H1 (cell line): Measurements from ENCODE around the gene EFCAB10. TPM values are rescaled to one million over a fixed set of nuclear protein-coding genes. Genes with fewer than 3 reads are reported as not detected.
A peak's percentile ranks its signal among the peaks of the same experiment; 100 is the strongest.

ENCODE experiments used
- CTCF ChIA-PET: fragments of 300-600 bp; sonication (Branson Sonifier 250); formaldehyde crosslinking; loops from one replicate; lab custom pipeline; 2021; ENCODE audit not compliant: partially characterized antibody; lab: Charles Lee
- POLR2A ChIA-PET: fragments of 300-600 bp; sonication (Branson Sonifier 250); formaldehyde crosslinking; loops from one replicate; lab custom pipeline; 2021; ENCODE audit warnings: inconsistent platforms; ENCODE audit not compliant: partially characterized antibody; lab: Charles Lee
- DNase-seq, 2 experiments: peaks; one replicate each; pipeline versions ENCODE4 v3.0.0 to v3.0.0-alpha.2; 2010 to 2022; ENCODE audit warnings: low spot score in 2 of 2, low read depth in 1 of 2, mixed read lengths in 1 of 2
- FAIRE-seq: peaks from 2 replicates; lab custom pipeline; 2011; peaks lifted over from hg19 to GRCh38; lab: Jason Lieb, UNC
- H2AFZ ChIP-seq: 2 replicates; pipeline ENCODE4 v1.8.1; 2012; ENCODE audit warnings: low read length, inconsistent platforms
- H2AK5ac ChIP-seq: 2 replicates; pipeline ENCODE4 v1.6.1; 2013; ENCODE audit warnings: low read depth, low read length
- H2BK120ac ChIP-seq: replicated peaks from 2 replicates; pipeline ENCODE3; 2013; ENCODE audit warnings: low read depth, low read length, inconsistent platforms
- H2BK12ac ChIP-seq: 2 replicates; pipeline ENCODE4 v1.6.1; 2013; ENCODE audit warnings: low read depth, low read length
- H2BK15ac ChIP-seq: 2 replicates; pipeline ENCODE4 v1.6.1; 2013; ENCODE audit warnings: low read length
- H2BK20ac ChIP-seq: 2 replicates; pipeline ENCODE4 v1.6.1; 2013; ENCODE audit warnings: low read length
- H2BK5ac ChIP-seq: 2 replicates; pipeline ENCODE4 v1.6.1; 2013; ENCODE audit warnings: low read depth, low read length
- H3K14ac ChIP-seq: 2 replicates; pipeline ENCODE4 v1.6.1; 2013; ENCODE audit warnings: inconsistent platforms; ENCODE audit not compliant: insufficient read length
- H3K18ac ChIP-seq: 2 replicates; pipeline ENCODE4 v1.6.1; 2013; ENCODE audit warnings: low read length; ENCODE audit errors: extremely low read depth
- H3K23ac ChIP-seq: 2 replicates; pipeline ENCODE4 v1.6.1; 2013; ENCODE audit warnings: inconsistent platforms; ENCODE audit not compliant: insufficient read length
- H3K23me2 ChIP-seq: 2 replicates; pipeline ENCODE4 v1.6.1; 2013; ENCODE audit warnings: low read depth, low read length
- H3K27ac ChIP-seq: 2 replicates; pipeline ENCODE4 v1.6.1; 2011; ENCODE audit warnings: low read depth, low read length, inconsistent platforms
- H3K27me3 ChIP-seq, 4 experiments: replicated peaks in 1 of 4; 1 replicate in 1 of 4; 2 replicates in 3 of 4; pipeline versions ENCODE4 v1.6.1 to v1.8.1; 2011 to 2013; ENCODE audit warnings: low read length in 3 of 4, mild to moderate bottlenecking in 3 of 4, inconsistent platforms in 2 of 4, mixed read lengths in 2 of 4, moderate library complexity in 1 of 4; ENCODE audit not compliant: control insufficient read depth in 3 of 4, insufficient read depth in 3 of 4; ENCODE audit errors: extremely low read depth in 1 of 4
- H3K36me3 ChIP-seq, 4 experiments: 2 replicates each; pipeline versions ENCODE4 v1.6.1 to v1.8.1; 2011 to 2013; ENCODE audit warnings: mild to moderate bottlenecking in 4 of 4, low read length in 3 of 4, moderate library complexity in 2 of 4, control low read depth in 1 of 4, inconsistent platforms in 1 of 4; ENCODE audit not compliant: insufficient read depth in 4 of 4, control insufficient read depth in 2 of 4
- H3K4ac ChIP-seq: replicated peaks from 2 replicates; pipeline ENCODE3; 2013; ENCODE audit warnings: low read length, low read depth, mixed read lengths, inconsistent platforms; ENCODE audit not compliant: insufficient read length
- H3K4me1 ChIP-seq, 4 experiments: replicated peaks in 1 of 4; 1 replicate in 1 of 4; 2 replicates in 3 of 4; pipeline versions ENCODE4 v1.6.1 to v1.8.1; 2011 to 2013; ENCODE audit warnings: low read length in 3 of 4, inconsistent platforms in 2 of 4, mixed read lengths in 1 of 4; ENCODE audit not compliant: insufficient read depth in 4 of 4, control insufficient read depth in 3 of 4
- H3K4me2 ChIP-seq, 2 experiments: 2 replicates each; pipeline versions ENCODE4 v1.6.1 to v1.8.1; 2011 to 2013; ENCODE audit warnings: low read depth in 2 of 2, low read length in 2 of 2, control low read depth in 1 of 2, inconsistent platforms in 1 of 2, mild to moderate bottlenecking in 1 of 2; ENCODE audit not compliant: insufficient read depth in 1 of 2
- H3K4me3 ChIP-seq, 4 experiments: fragments of 200-600, 300-600 bp in 1 of 4; sonication (generic), shearing (Covaris generic), sonication (Bioruptor Twin) in 1 of 4; 2 replicates each; pipeline versions ENCODE4 v1.5.1 to v1.8.1; 2011 to 2016; ENCODE audit warnings: low read length in 4 of 4, low read depth in 3 of 4, control low read depth in 2 of 4, inconsistent platforms in 2 of 4, mild to moderate bottlenecking in 2 of 4, mixed read lengths in 1 of 4, moderate library complexity in 1 of 4; ENCODE audit not compliant: insufficient read depth in 2 of 4; ENCODE audit errors: extremely low read depth in 1 of 4
- H3K56ac ChIP-seq: replicated peaks from 2 replicates; pipeline ENCODE3; 2013; ENCODE audit warnings: low read depth, mild to moderate bottlenecking, mixed read lengths, low read length, inconsistent platforms; ENCODE audit not compliant: insufficient read length
- H3K79me1 ChIP-seq: 2 replicates; pipeline ENCODE4 v1.6.1; 2013; ENCODE audit warnings: low read depth, low read length, control low read depth
- H3K79me2 ChIP-seq, 2 experiments: 2 replicates each; pipeline versions ENCODE4 v1.6.1 to v1.8.1; 2012 to 2013; ENCODE audit warnings: low read length in 2 of 2, mild to moderate bottlenecking in 2 of 2, inconsistent platforms in 1 of 2; ENCODE audit not compliant: insufficient read depth in 2 of 2, control insufficient read depth in 1 of 2
- H3K9ac ChIP-seq, 4 experiments: replicated peaks in 1 of 4; 1 replicate in 1 of 4; 2 replicates in 3 of 4; pipeline versions ENCODE4 v1.6.1 to v1.8.1; 2011 to 2013; ENCODE audit warnings: low read depth in 3 of 4, low read length in 3 of 4, control low read depth in 2 of 4, mild to moderate bottlenecking in 2 of 4, moderate library complexity in 2 of 4, inconsistent platforms in 1 of 4; ENCODE audit errors: extremely low read depth in 1 of 4
- H3K9me3 ChIP-seq, 2 experiments: 2 replicates each; pipeline versions ENCODE4 v1.6.1 to v1.8.1; 2012 to 2013; ENCODE audit warnings: mild to moderate bottlenecking in 2 of 2, moderate library complexity in 2 of 2, control low read depth in 1 of 2, inconsistent platforms in 1 of 2, low read depth in 1 of 2, low read length in 1 of 2, mixed read lengths in 1 of 2; ENCODE audit not compliant: insufficient read depth in 2 of 2
- H4K20me1 ChIP-seq, 2 experiments: replicated peaks in 1 of 2; 2 replicates each; pipeline versions ENCODE3 to v1.8.1; 2011 to 2013; ENCODE audit warnings: inconsistent platforms in 2 of 2, low read length in 2 of 2, mild to moderate bottlenecking in 1 of 2; ENCODE audit not compliant: insufficient read depth in 2 of 2, control insufficient read depth in 1 of 2
- H4K5ac ChIP-seq: 2 replicates; pipeline ENCODE4 v1.6.1; 2013; ENCODE audit warnings: low read length, low read depth, mixed read lengths, inconsistent platforms; ENCODE audit not compliant: insufficient read length
- H4K8ac ChIP-seq: 2 replicates; pipeline ENCODE4 v1.8.0; 2013; ENCODE audit warnings: mild to moderate bottlenecking, moderate library complexity, low read length, inconsistent platforms; ENCODE audit not compliant: insufficient read depth; ENCODE audit errors: extremely low read depth
- H4K91ac ChIP-seq: replicated peaks from 2 replicates; pipeline ENCODE3; 2013; ENCODE audit warnings: low read length, mixed read lengths, inconsistent platforms; ENCODE audit not compliant: insufficient read length
- KDM1A ChIP-seq: fragments of 200-600, 300-600 bp; sonication (generic); IDR thresholded peaks from 2 replicates; pipeline ENCODE4 v1.7.1; 2016; ENCODE audit warnings: mild to moderate bottlenecking, low read length, borderline replicate concordance
- SIN3A ChIP-seq, 2 experiments: IDR thresholded peaks in 1 of 2; conservative IDR thresholded peaks in 1 of 2; 2 replicates each; pipeline ENCODE4 v1.6.1; 2011 to 2012; ENCODE audit warnings: low read length in 2 of 2, improper control_type of control experiment in 1 of 2, low read depth in 1 of 2, mild to moderate bottlenecking in 1 of 2
- WGBS, 2 experiments: shearing (Covaris generic) in 1 of 2; methylation state at CpG; one replicate each; pipeline versions ENCODE4 v1.1.6 to v1.1.7; 2013 to 2015; ENCODE audit warnings: low lambda C conversion rate in 2 of 2, mixed read lengths in 2 of 2, inconsistent platforms in 1 of 2, low coverage in 1 of 2, missing lambda C conversion rate in 1 of 2; ENCODE audit not compliant: insufficient replicate concordance in 2 of 2, insufficient coverage in 1 of 2, insufficient read length in 1 of 2; ENCODE audit errors: extremely low coverage in 1 of 2, missing lambda C conversion rate in 1 of 2; 5-methylcytosine and 5-hydroxymethylcytosine counted together
- polyA plus RNA-seq, 7 experiments: library from polyadenylated mRNA; depleted of rRNA in 3 of 7; stranded (reverse) in 5 of 7; unstranded in 2 of 7; fragments of >200 nt in 5 of 7; fragments of 200-250 nt in 2 of 7; gene quantifications; 1 replicate in 5 of 7; 2 replicates in 1 of 7; 4 replicates in 1 of 7; pipeline versions ENCODE4 v1.2.1 to v1.2.3, GENCODE V29; 2011 to 2013; ENCODE audit warnings: missing spikeins in 2 of 7, mixed read lengths in 2 of 7
- total RNA-seq: library from RNA; stranded (reverse); fragmentation: NEBNext Ultra II Directional; extraction: Animal tissue kit (Norgen Biotek cat#: 25700); gene quantifications from 2 replicates; pipeline ENCODE4 v1.2.1, GENCODE V29; 2021
- TF ChIP-seq, protein P1 (sequence below), 3 experiments: IDR thresholded peaks; 1 replicate in 2 of 3; 2 replicates in 1 of 3; pipeline versions ENCODE4 v1.5.1 to v1.6.1; 2011; ENCODE audit warnings: low read length in 3 of 3, mild to moderate bottlenecking in 3 of 3, inconsistent platforms in 2 of 3, low read depth in 1 of 3, moderate library complexity in 1 of 3; ENCODE audit not compliant: insufficient read depth in 1 of 3; ENCODE audit errors: control extremely low read depth in 1 of 3

Gene EFCAB10
- total and polyA plus RNA-seq, 2 of the 8 experiments (the other 6 are each of a cell fraction or from before 2014, with no cell fraction given) = 0.80 to 3.1 TPM

DNA sequence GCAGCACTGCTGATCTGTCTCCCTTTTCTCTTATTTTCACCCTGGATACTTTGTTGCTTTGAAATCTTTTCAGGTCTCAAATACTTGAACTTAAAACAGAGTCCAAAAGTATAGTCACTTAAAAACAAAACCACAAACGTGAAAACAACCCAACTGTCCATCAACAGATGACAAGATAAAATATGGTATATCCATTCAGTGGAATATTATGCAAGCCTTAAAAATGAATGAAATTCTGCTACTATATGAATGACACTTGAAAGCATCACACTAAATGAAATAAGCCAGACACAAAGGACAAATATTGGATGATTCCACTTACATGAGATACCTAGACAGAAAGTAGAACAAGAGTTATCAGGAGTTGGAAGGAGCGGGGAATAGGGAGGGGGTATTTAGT is 44.7 kb upstream of the EFCAB10 start:
- Histone ChIP-seq H3K4ac (no peak overlapping the region), H3K27ac (no peak overlapping the region), H2BK120ac (no peak overlapping the region), H3K9me3 (peaks cover 0 to 5% of the 10 kb centered on the region in 2 experiments; a peak in 3 of 4 replicates), H3K4me3 (no peak overlapping the region), H4K91ac (no peak overlapping the region), H4K5ac (no peak overlapping the region), H2BK20ac (no peak overlapping the region), H3K23me2 (no peaks in the 10 kb centered on the region), H3K27me3 (no peaks in the 10 kb centered on the region), H2BK5ac (no peak overlapping the region), H2AFZ (no peak overlapping the region), H3K23ac (no peak overlapping the region), H2AK5ac (no peak overlapping the region), H3K14ac (no peak overlapping the region), H3K4me1 (no peaks in the 10 kb centered on the region), H2BK12ac (no peak overlapping the region), H4K8ac (no peak overlapping the region), H3K18ac (no peak overlapping the region), H2BK15ac (no peak overlapping the region), H4K20me1 (peaks cover 2 to 8% of the 10 kb centered on the region in 2 experiments), H3K36me3 (peaks cover 5 to 62% (median 25%) of the 10 kb centered on the region in 4 experiments; a peak in 7 of 8 replicates), H3K56ac (no peak overlapping the region), H3K79me1 (no peaks in the 10 kb centered on the region), H3K4me2 (no peak overlapping the region), H3K9ac (no peak overlapping the region), H3K79me2 (peaks cover 0 to 67% of the 10 kb centered on the region in 2 experiments; a peak in 3 of 4 replicates)
- DNase-seq (no peak), FAIRE-seq (no peak)
- ChIA-PET POLR2A (interaction anchor here (12.8 kb wide), 1 partner anchor 12 kb away, joined by 57 read pairs; no protein-coding TSS in a partner anchor), CTCF (no interaction called here)
- TF ChIP-seq, protein P1, sequence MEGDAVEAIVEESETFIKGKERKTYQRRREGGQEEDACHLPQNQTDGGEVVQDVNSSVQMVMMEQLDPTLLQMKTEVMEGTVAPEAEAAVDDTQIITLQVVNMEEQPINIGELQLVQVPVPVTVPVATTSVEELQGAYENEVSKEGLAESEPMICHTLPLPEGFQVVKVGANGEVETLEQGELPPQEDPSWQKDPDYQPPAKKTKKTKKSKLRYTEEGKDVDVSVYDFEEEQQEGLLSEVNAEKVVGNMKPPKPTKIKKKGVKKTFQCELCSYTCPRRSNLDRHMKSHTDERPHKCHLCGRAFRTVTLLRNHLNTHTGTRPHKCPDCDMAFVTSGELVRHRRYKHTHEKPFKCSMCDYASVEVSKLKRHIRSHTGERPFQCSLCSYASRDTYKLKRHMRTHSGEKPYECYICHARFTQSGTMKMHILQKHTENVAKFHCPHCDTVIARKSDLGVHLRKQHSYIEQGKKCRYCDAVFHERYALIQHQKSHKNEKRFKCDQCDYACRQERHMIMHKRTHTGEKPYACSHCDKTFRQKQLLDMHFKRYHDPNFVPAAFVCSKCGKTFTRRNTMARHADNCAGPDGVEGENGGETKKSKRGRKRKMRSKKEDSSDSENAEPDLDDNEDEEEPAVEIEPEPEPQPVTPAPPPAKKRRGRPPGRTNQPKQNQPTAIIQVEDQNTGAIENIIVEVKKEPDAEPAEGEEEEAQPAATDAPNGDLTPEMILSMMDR (IDR thresholded peaks at IDR 0.05; ENCODE audit: control extremely low read depth in 1 of 3, insufficient read depth in 1 of 3, low read depth in 1 of 3, low read length in 3 of 3) = no peak
- TF ChIP-seq SIN3A (conservative IDR thresholded peaks at IDR 0.05 in 1 of 2, IDR thresholded peaks at IDR 0.05 in 1 of 2; ENCODE audit: low read depth in 1 of 2, low read length in 2 of 2) = no peak
- TF ChIP-seq KDM1A = peak; percentile 67; the same call in 1 of the 2 replicates
- 94 to 100% methylated on average over 1 to 2 of the region's 2 CpGs for WGBS, 2 experiments
